H1 (cell line): ENCODE data around the gene NAXD. TPM values are rescaled to one million over a fixed set of nuclear protein-coding genes. Genes with fewer than 3 reads are reported as not detected.

Experiments
- CTCF ChIA-PET: fragments of 300-600 bp; sonication (Branson Sonifier 250); formaldehyde crosslinking; loops from one replicate; lab custom pipeline; 2021; ENCODE audit not compliant: partially characterized antibody; lab: Charles Lee
- POLR2A ChIA-PET: fragments of 300-600 bp; sonication (Branson Sonifier 250); formaldehyde crosslinking; loops from one replicate; lab custom pipeline; 2021; ENCODE audit warnings: inconsistent platforms; ENCODE audit not compliant: partially characterized antibody; lab: Charles Lee
- DNase-seq, 2 experiments: peaks; one replicate each; pipeline versions ENCODE4 v3.0.0 to v3.0.0-alpha.2; 2010 to 2022; ENCODE audit warnings: low spot score in 2 of 2, low read depth in 1 of 2, mixed read lengths in 1 of 2
- FAIRE-seq: peaks from 2 replicates; lab custom pipeline; 2011; peaks lifted over from hg19 to GRCh38; lab: Jason Lieb, UNC
- H2AFZ ChIP-seq: 2 replicates; pipeline ENCODE4 v1.8.1; 2012; ENCODE audit warnings: low read length, inconsistent platforms
- H2AK5ac ChIP-seq: 2 replicates; pipeline ENCODE4 v1.6.1; 2013; ENCODE audit warnings: low read depth, low read length
- H2BK120ac ChIP-seq: replicated peaks from 2 replicates; pipeline ENCODE3; 2013; ENCODE audit warnings: low read depth, low read length, inconsistent platforms
- H2BK12ac ChIP-seq: 2 replicates; pipeline ENCODE4 v1.6.1; 2013; ENCODE audit warnings: low read depth, low read length
- H2BK15ac ChIP-seq: 2 replicates; pipeline ENCODE4 v1.6.1; 2013; ENCODE audit warnings: low read length
- H2BK20ac ChIP-seq: 2 replicates; pipeline ENCODE4 v1.6.1; 2013; ENCODE audit warnings: low read length
- H2BK5ac ChIP-seq: 2 replicates; pipeline ENCODE4 v1.6.1; 2013; ENCODE audit warnings: low read depth, low read length
- H3K14ac ChIP-seq: 2 replicates; pipeline ENCODE4 v1.6.1; 2013; ENCODE audit warnings: inconsistent platforms; ENCODE audit not compliant: insufficient read length
- H3K18ac ChIP-seq: 2 replicates; pipeline ENCODE4 v1.6.1; 2013; ENCODE audit warnings: low read length; ENCODE audit errors: extremely low read depth
- H3K23ac ChIP-seq: 2 replicates; pipeline ENCODE4 v1.6.1; 2013; ENCODE audit warnings: inconsistent platforms; ENCODE audit not compliant: insufficient read length
- H3K23me2 ChIP-seq: 2 replicates; pipeline ENCODE4 v1.6.1; 2013; ENCODE audit warnings: low read depth, low read length
- H3K27ac ChIP-seq: 2 replicates; pipeline ENCODE4 v1.6.1; 2011; ENCODE audit warnings: low read depth, low read length, inconsistent platforms
- H3K27me3 ChIP-seq, 4 experiments: replicated peaks in 1 of 4; 1 replicate in 1 of 4; 2 replicates in 3 of 4; pipeline versions ENCODE4 v1.6.1 to v1.8.1; 2011 to 2013; ENCODE audit warnings: low read length in 3 of 4, mild to moderate bottlenecking in 3 of 4, inconsistent platforms in 2 of 4, mixed read lengths in 2 of 4, moderate library complexity in 1 of 4; ENCODE audit not compliant: control insufficient read depth in 3 of 4, insufficient read depth in 3 of 4; ENCODE audit errors: extremely low read depth in 1 of 4
- H3K36me3 ChIP-seq, 4 experiments: 2 replicates each; pipeline versions ENCODE4 v1.6.1 to v1.8.1; 2011 to 2013; ENCODE audit warnings: mild to moderate bottlenecking in 4 of 4, low read length in 3 of 4, moderate library complexity in 2 of 4, control low read depth in 1 of 4, inconsistent platforms in 1 of 4; ENCODE audit not compliant: insufficient read depth in 4 of 4, control insufficient read depth in 2 of 4
- H3K4ac ChIP-seq: replicated peaks from 2 replicates; pipeline ENCODE3; 2013; ENCODE audit warnings: low read length, low read depth, mixed read lengths, inconsistent platforms; ENCODE audit not compliant: insufficient read length
- H3K4me1 ChIP-seq, 4 experiments: replicated peaks in 1 of 4; 1 replicate in 1 of 4; 2 replicates in 3 of 4; pipeline versions ENCODE4 v1.6.1 to v1.8.1; 2011 to 2013; ENCODE audit warnings: low read length in 3 of 4, inconsistent platforms in 2 of 4, mixed read lengths in 1 of 4; ENCODE audit not compliant: insufficient read depth in 4 of 4, control insufficient read depth in 3 of 4
- H3K4me2 ChIP-seq, 2 experiments: 2 replicates each; pipeline versions ENCODE4 v1.6.1 to v1.8.1; 2011 to 2013; ENCODE audit warnings: low read depth in 2 of 2, low read length in 2 of 2, control low read depth in 1 of 2, inconsistent platforms in 1 of 2, mild to moderate bottlenecking in 1 of 2; ENCODE audit not compliant: insufficient read depth in 1 of 2
- H3K4me3 ChIP-seq, 4 experiments: fragments of 200-600, 300-600 bp in 1 of 4; sonication (generic), shearing (Covaris generic), sonication (Bioruptor Twin) in 1 of 4; 2 replicates each; pipeline versions ENCODE4 v1.5.1 to v1.8.1; 2011 to 2016; ENCODE audit warnings: low read length in 4 of 4, low read depth in 3 of 4, control low read depth in 2 of 4, inconsistent platforms in 2 of 4, mild to moderate bottlenecking in 2 of 4, mixed read lengths in 1 of 4, moderate library complexity in 1 of 4; ENCODE audit not compliant: insufficient read depth in 2 of 4; ENCODE audit errors: extremely low read depth in 1 of 4
- H3K56ac ChIP-seq: replicated peaks from 2 replicates; pipeline ENCODE3; 2013; ENCODE audit warnings: low read depth, mild to moderate bottlenecking, mixed read lengths, low read length, inconsistent platforms; ENCODE audit not compliant: insufficient read length
- H3K79me1 ChIP-seq: 2 replicates; pipeline ENCODE4 v1.6.1; 2013; ENCODE audit warnings: low read depth, low read length, control low read depth
- H3K79me2 ChIP-seq, 2 experiments: 2 replicates each; pipeline versions ENCODE4 v1.6.1 to v1.8.1; 2012 to 2013; ENCODE audit warnings: low read length in 2 of 2, mild to moderate bottlenecking in 2 of 2, inconsistent platforms in 1 of 2; ENCODE audit not compliant: insufficient read depth in 2 of 2, control insufficient read depth in 1 of 2
- H3K9ac ChIP-seq, 4 experiments: replicated peaks in 1 of 4; 1 replicate in 1 of 4; 2 replicates in 3 of 4; pipeline versions ENCODE4 v1.6.1 to v1.8.1; 2011 to 2013; ENCODE audit warnings: low read depth in 3 of 4, low read length in 3 of 4, control low read depth in 2 of 4, mild to moderate bottlenecking in 2 of 4, moderate library complexity in 2 of 4, inconsistent platforms in 1 of 4; ENCODE audit errors: extremely low read depth in 1 of 4
- H3K9me3 ChIP-seq, 2 experiments: 2 replicates each; pipeline versions ENCODE4 v1.6.1 to v1.8.1; 2012 to 2013; ENCODE audit warnings: mild to moderate bottlenecking in 2 of 2, moderate library complexity in 2 of 2, control low read depth in 1 of 2, inconsistent platforms in 1 of 2, low read depth in 1 of 2, low read length in 1 of 2, mixed read lengths in 1 of 2; ENCODE audit not compliant: insufficient read depth in 2 of 2
- H4K20me1 ChIP-seq, 2 experiments: replicated peaks in 1 of 2; 2 replicates each; pipeline versions ENCODE3 to v1.8.1; 2011 to 2013; ENCODE audit warnings: inconsistent platforms in 2 of 2, low read length in 2 of 2, mild to moderate bottlenecking in 1 of 2; ENCODE audit not compliant: insufficient read depth in 2 of 2, control insufficient read depth in 1 of 2
- H4K5ac ChIP-seq: 2 replicates; pipeline ENCODE4 v1.6.1; 2013; ENCODE audit warnings: low read length, low read depth, mixed read lengths, inconsistent platforms; ENCODE audit not compliant: insufficient read length
- H4K8ac ChIP-seq: 2 replicates; pipeline ENCODE4 v1.8.0; 2013; ENCODE audit warnings: mild to moderate bottlenecking, moderate library complexity, low read length, inconsistent platforms; ENCODE audit not compliant: insufficient read depth; ENCODE audit errors: extremely low read depth
- H4K91ac ChIP-seq: replicated peaks from 2 replicates; pipeline ENCODE3; 2013; ENCODE audit warnings: low read length, mixed read lengths, inconsistent platforms; ENCODE audit not compliant: insufficient read length
- ASH2L ChIP-seq: fragments of 200-600, 300-600 bp; sonication (generic); IDR thresholded peaks from one replicate; pipeline ENCODE4 v1.7.1; 2017; ENCODE audit warnings: low read length
- POLR2A ChIP-seq, 2 experiments: IDR thresholded peaks; 1 replicate in 1 of 2; 2 replicates in 1 of 2; pipeline ENCODE4 v1.6.1; 2011; ENCODE audit warnings: low read depth in 2 of 2, low read length in 2 of 2, mild to moderate bottlenecking in 2 of 2; ENCODE audit errors: control extremely low read depth in 1 of 2
- RFX5 ChIP-seq: IDR thresholded peaks from 2 replicates; pipeline ENCODE4 v1.6.1; 2011; ENCODE audit warnings: low read depth, low read length, improper control_type of control experiment, borderline replicate concordance
- TAF1 ChIP-seq: IDR thresholded peaks from 2 replicates; pipeline ENCODE4 v1.6.1; 2011; ENCODE audit warnings: mild to moderate bottlenecking, low read depth, low read length
- TEAD4 ChIP-seq: IDR thresholded peaks from 2 replicates; pipeline ENCODE4 v1.6.1; 2012; ENCODE audit warnings: low read depth, low read length, inconsistent platforms, mixed read lengths
- WGBS, 2 experiments: shearing (Covaris generic) in 1 of 2; methylation state at CpG; one replicate each; pipeline versions ENCODE4 v1.1.6 to v1.1.7; 2013 to 2015; ENCODE audit warnings: low lambda C conversion rate in 2 of 2, mixed read lengths in 2 of 2, inconsistent platforms in 1 of 2, low coverage in 1 of 2, missing lambda C conversion rate in 1 of 2; ENCODE audit not compliant: insufficient replicate concordance in 2 of 2, insufficient coverage in 1 of 2, insufficient read length in 1 of 2; ENCODE audit errors: extremely low coverage in 1 of 2, missing lambda C conversion rate in 1 of 2; 5-methylcytosine and 5-hydroxymethylcytosine counted together
- polyA plus RNA-seq, 7 experiments: library from polyadenylated mRNA; depleted of rRNA in 3 of 7; stranded (reverse) in 5 of 7; unstranded in 2 of 7; fragments of >200 nt in 5 of 7; fragments of 200-250 nt in 2 of 7; gene quantifications; 1 replicate in 5 of 7; 2 replicates in 1 of 7; 4 replicates in 1 of 7; pipeline versions ENCODE4 v1.2.1 to v1.2.3, GENCODE V29; 2011 to 2013; ENCODE audit warnings: missing spikeins in 2 of 7, mixed read lengths in 2 of 7
- total RNA-seq: library from RNA; stranded (reverse); fragmentation: NEBNext Ultra II Directional; extraction: Animal tissue kit (Norgen Biotek cat#: 25700); gene quantifications from 2 replicates; pipeline ENCODE4 v1.2.1, GENCODE V29; 2021

NAXD gene
- total and polyA plus RNA-seq, 2 of the 8 experiments (the other 6 are each of a cell fraction or from before 2014, with no cell fraction given): 25.4 to 35.5 TPM

DNA sequence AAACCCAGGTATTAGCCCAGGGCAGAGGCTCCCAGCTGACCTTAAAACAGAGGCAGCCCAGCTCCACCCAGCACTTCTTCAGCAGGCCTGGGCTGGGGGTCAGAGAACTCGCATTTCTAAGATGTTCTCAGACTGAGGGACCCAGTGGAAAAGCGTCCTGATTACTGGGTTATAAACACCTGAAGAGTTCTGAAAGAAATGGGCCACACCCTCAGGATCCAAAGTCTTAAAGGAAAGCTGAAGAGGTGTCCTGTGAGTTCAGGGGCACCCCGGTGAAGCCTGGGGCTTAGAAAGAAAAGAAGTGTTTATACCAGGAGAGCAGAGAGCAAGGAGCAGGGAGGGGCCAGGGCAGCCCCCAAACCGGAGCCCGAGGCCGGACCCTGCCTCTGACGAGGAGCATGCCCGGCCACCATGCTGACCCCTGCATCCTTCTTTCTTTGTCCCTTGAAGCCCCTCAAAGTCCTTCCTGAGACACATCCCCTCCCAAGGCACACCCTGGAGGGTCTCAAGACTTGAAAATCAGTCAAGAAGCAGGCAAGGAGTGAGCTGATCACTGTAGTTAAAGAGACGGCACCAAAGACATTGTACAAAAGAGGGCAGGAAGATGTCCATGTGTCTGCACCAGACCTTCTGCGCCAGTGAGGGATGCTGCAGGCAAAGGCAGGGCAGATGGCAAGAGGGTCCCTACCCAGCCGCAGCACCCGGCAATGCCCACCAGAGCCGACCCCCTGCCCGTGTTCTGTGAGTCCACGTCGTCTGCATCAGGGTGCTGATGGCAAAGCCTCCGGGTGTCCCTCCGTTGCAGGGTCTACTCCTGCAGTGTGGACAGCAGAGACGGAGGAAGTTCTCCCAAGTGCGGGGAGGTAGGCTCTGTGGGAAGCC lies 43.2 kb upstream of the NAXD start:
- H3K27ac ChIP-seq: no peak overlapping the region
- H4K8ac ChIP-seq: no peak overlapping the region
- no peaks in the 10 kb centered on the region for H3K79me2 ChIP-seq
- H4K91ac ChIP-seq: no peak overlapping the region
- H3K18ac ChIP-seq: no peak overlapping the region
- H2BK5ac ChIP-seq: no peak overlapping the region
- no peaks in the 10 kb centered on the region for H3K36me3 ChIP-seq
- H3K56ac ChIP-seq: no peak overlapping the region
- no peaks in the 10 kb centered on the region for H3K9me3 ChIP-seq
- H3K23ac ChIP-seq: no peak overlapping the region
- H2AK5ac ChIP-seq: no peak overlapping the region
- peaks cover 0 to 1% of the 10 kb centered on the region in 2 experiments for H4K20me1 ChIP-seq
- no peaks in the 10 kb centered on the region for H3K79me1 ChIP-seq
- POLR2A ChIA-PET: interaction anchor here (1.0 to 1.7 kb wide), 2 partner anchors 18 to 44 kb away, joined by 3 read pairs; partner anchors contain the start of gene NAXD
- no peak overlapping the region for H2BK120ac ChIP-seq
- no peaks in the 10 kb centered on the region for H3K27me3 ChIP-seq
- H3K4me3 ChIP-seq: no peak overlapping the region
- no peak overlapping the region for H3K4ac ChIP-seq
- no peak overlapping the region for H3K9ac ChIP-seq
- no peak for TF ChIP-seq ASH2L
- no peak for TF ChIP-seq TEAD4
- no peak for TF ChIP-seq TAF1
- no peak for TF ChIP-seq RFX5
- TF ChIP-seq POLR2A (IDR thresholded peaks at IDR 0.05; ENCODE audit: control extremely low read depth in 1 of 2, low read depth in 2 of 2, low read length in 2 of 2): no peak
- FAIRE-seq (no peak), DNase-seq (no peak)
- no peak overlapping the region for H2AFZ ChIP-seq
- no peak overlapping the region for H2BK12ac ChIP-seq
- H2BK15ac ChIP-seq: no peak overlapping the region
- CTCF ChIA-PET: interaction anchor here (1.0 kb wide), 1 partner anchor 116 kb away, joined by 4 read pairs; no protein-coding TSS in a partner anchor
- H3K4me1 ChIP-seq: peaks cover 0 to 6% (median 3%) of the 10 kb centered on the region in 4 experiments; a peak in 4 of 7 replicates
- 87% methylated on average over 20 of the region's 20 CpGs; no CpG with 5 or more reads in 1 of the 2 experiments for WGBS, 2 experiments
- H4K5ac ChIP-seq: no peak overlapping the region
- H3K23me2 ChIP-seq: peaks cover 1% of the 10 kb centered on the region; the same call in 1 of the 2 replicates
- H2BK20ac ChIP-seq: no peak overlapping the region
- no peak overlapping the region for H3K4me2 ChIP-seq
- no peak overlapping the region for H3K14ac ChIP-seq
